H9 (cell line): ENCODE data around the gene TSPAN4. TPM values are rescaled to one million over a fixed set of nuclear protein-coding genes. Genes with fewer than 3 reads are reported as not detected.

ENCODE experiments used
- DNase-seq: peaks from one replicate; pipeline ENCODE4 v3.0.0-alpha.2; 2017
- H2AFZ ChIP-seq: one replicate; pipeline ENCODE4 v1.6.1; 2013; ENCODE audit warnings: mild to moderate bottlenecking, low read length, control low read depth, moderate library complexity
- H2AK5ac ChIP-seq: 2 replicates; pipeline ENCODE4 v1.6.1; 2013; ENCODE audit warnings: low read length, control low read depth, mixed read lengths; ENCODE audit not compliant: insufficient read length
- H2BK120ac ChIP-seq: one replicate; pipeline ENCODE4 v1.6.1; 2013; ENCODE audit warnings: low read depth, mild to moderate bottlenecking, low read length, control low read depth, inconsistent platforms; ENCODE audit not compliant: poor library complexity, severe bottlenecking
- H2BK12ac ChIP-seq: 2 replicates; pipeline ENCODE4 v1.6.1; 2013; ENCODE audit warnings: low read length, control low read depth, mixed read lengths, low read depth; ENCODE audit not compliant: insufficient read length
- H2BK15ac ChIP-seq: 2 replicates; pipeline ENCODE4 v1.6.1; 2013; ENCODE audit warnings: low read depth, low read length, control low read depth
- H2BK20ac ChIP-seq: one replicate; pipeline ENCODE4 v1.6.1; 2013; ENCODE audit warnings: low read depth, mild to moderate bottlenecking, low read length, control low read depth, inconsistent platforms; ENCODE audit not compliant: poor library complexity, severe bottlenecking
- H2BK5ac ChIP-seq: 2 replicates; pipeline ENCODE4 v1.6.1; 2013; ENCODE audit warnings: low read length, control low read depth, mixed read lengths; ENCODE audit not compliant: insufficient read length
- H3K14ac ChIP-seq: 2 replicates; pipeline ENCODE4 v1.6.1; 2013; ENCODE audit warnings: low read length, control low read depth; ENCODE audit not compliant: insufficient read depth
- H3K18ac ChIP-seq: 2 replicates; pipeline ENCODE4 v1.6.1; 2013; ENCODE audit warnings: low read depth, mild to moderate bottlenecking, mixed read lengths, low read length, control low read depth; ENCODE audit not compliant: insufficient read length
- H3K23ac ChIP-seq: 2 replicates; pipeline ENCODE4 v1.6.1; 2013; ENCODE audit warnings: low read length, control low read depth, mixed read lengths, low read depth; ENCODE audit not compliant: insufficient read length
- H3K23me2 ChIP-seq: 2 replicates; pipeline ENCODE4 v1.6.1; 2013; ENCODE audit warnings: low read depth, mild to moderate bottlenecking, mixed read lengths, low read length, control low read depth; ENCODE audit not compliant: insufficient read length, poor library complexity, severe bottlenecking
- H3K27ac ChIP-seq: 2 replicates; pipeline ENCODE4 v1.5.1; 2013; ENCODE audit warnings: low read length, control low read depth, mixed read lengths, low read depth; ENCODE audit not compliant: insufficient read length
- H3K27me3 ChIP-seq: 2 replicates; pipeline ENCODE4 v1.6.1; 2013; ENCODE audit warnings: low read length, control low read depth, inconsistent platforms; ENCODE audit not compliant: insufficient read depth
- H3K4ac ChIP-seq: 2 replicates; pipeline ENCODE4 v1.6.1; 2013; ENCODE audit warnings: low read depth, mild to moderate bottlenecking, control low read depth, inconsistent platforms, low read length, moderate library complexity
- H3K4me1 ChIP-seq: 2 replicates; pipeline ENCODE4 v1.6.1; 2013; ENCODE audit warnings: low read length, control low read depth, inconsistent platforms; ENCODE audit not compliant: insufficient read depth
- H3K4me2 ChIP-seq: 2 replicates; pipeline ENCODE4 v1.6.1; 2013; ENCODE audit warnings: low read length, control low read depth, mixed read lengths; ENCODE audit not compliant: insufficient read length, insufficient read depth
- H3K56ac ChIP-seq: 2 replicates; pipeline ENCODE4 v1.6.1; 2013; ENCODE audit warnings: low read depth, mild to moderate bottlenecking, mixed read lengths, low read length, control low read depth; ENCODE audit not compliant: insufficient read length
- H3K79me1 ChIP-seq: 2 replicates; pipeline ENCODE4 v1.6.1; 2013; ENCODE audit warnings: low read depth, mild to moderate bottlenecking, moderate library complexity, low read length, control low read depth, inconsistent platforms; ENCODE audit not compliant: insufficient read depth, poor library complexity, severe bottlenecking
- H3K79me2 ChIP-seq: 2 replicates; pipeline ENCODE4 v1.6.1; 2013; ENCODE audit warnings: low read length, control low read depth, inconsistent platforms; ENCODE audit not compliant: insufficient read depth
- H3K9ac ChIP-seq: 2 replicates; pipeline ENCODE4 v1.6.1; 2013; ENCODE audit warnings: low read length, control low read depth, mixed read lengths; ENCODE audit not compliant: insufficient read length; ENCODE audit errors: extremely low read depth
- H3K9me3 ChIP-seq: one replicate; pipeline ENCODE4 v1.6.1; 2013; ENCODE audit warnings: low read depth, low read length, inconsistent platforms; ENCODE audit not compliant: control insufficient read depth
- H3T11ph ChIP-seq: one replicate; pipeline ENCODE4 v1.6.1; 2013; ENCODE audit warnings: mild to moderate bottlenecking, low read length, control low read depth, inconsistent platforms
- H4K20me1 ChIP-seq: one replicate; pipeline ENCODE4 v1.6.1; 2013; ENCODE audit not compliant: control insufficient read depth, insufficient read length, insufficient read depth
- H4K5ac ChIP-seq: 2 replicates; pipeline ENCODE4 v1.6.1; 2013; ENCODE audit warnings: low read depth, mild to moderate bottlenecking, mixed read lengths, low read length, control low read depth; ENCODE audit not compliant: insufficient read length
- H4K8ac ChIP-seq: replicated peaks from 2 replicates; pipeline ENCODE4 v1.6.1; 2013; ENCODE audit warnings: low read length, control low read depth, mixed read lengths, low read depth; ENCODE audit not compliant: insufficient read length
- H4K91ac ChIP-seq: 2 replicates; pipeline ENCODE4 v1.6.1; 2013; ENCODE audit warnings: low read depth, mild to moderate bottlenecking, moderate library complexity, mixed read lengths, low read length, control low read depth; ENCODE audit not compliant: insufficient read length
- H3K27ac Mint-ChIP-seq, 3 experiments: 2 replicates in 2 of 3; 3 replicates in 1 of 3; pipeline ENCODE4 v1.8.0; 2020 to 2021; ENCODE audit warnings: mixed read lengths in 3 of 3, mild to moderate bottlenecking in 1 of 3, moderate library complexity in 1 of 3
- H3K27me3 Mint-ChIP-seq: 2 replicates; pipeline ENCODE4 v1.8.0; 2021; ENCODE audit warnings: low read depth, mild to moderate bottlenecking, moderate library complexity, mixed read lengths
- H3K36me3 Mint-ChIP-seq, 3 experiments: 2 replicates in 2 of 3; 3 replicates in 1 of 3; pipeline ENCODE4 v1.8.0; 2020 to 2021; ENCODE audit warnings: low read depth in 3 of 3, mixed read lengths in 3 of 3; ENCODE audit not compliant: insufficient read depth in 1 of 3
- H3K4me1 Mint-ChIP-seq, 2 experiments: 2 replicates each; pipeline ENCODE4 v1.8.0; 2020; ENCODE audit warnings: mixed read lengths in 2 of 2
- H3K4me3 Mint-ChIP-seq, 2 experiments: 2 replicates in 1 of 2; 3 replicates in 1 of 2; pipeline ENCODE4 v1.8.0; 2020 to 2021; ENCODE audit warnings: mild to moderate bottlenecking in 2 of 2, mixed read lengths in 2 of 2, moderate library complexity in 1 of 2
- H3K9me3 Mint-ChIP-seq, 2 experiments: 2 replicates in 1 of 2; 3 replicates in 1 of 2; pipeline ENCODE4 v1.8.0; 2020; ENCODE audit warnings: mild to moderate bottlenecking in 2 of 2, mixed read lengths in 2 of 2, moderate library complexity in 1 of 2
- CTCF ChIP-seq: fragments of 200-600 bp; sonication (generic); conservative IDR thresholded peaks from 3 replicates; pipeline ENCODE4 v1.8.0; 2021; ENCODE audit warnings: antibody characterized with exemption, mild to moderate bottlenecking
- WGBS: extraction: QIAGEN DNeasy Blood & Tissue Kit; methylation state at CpG from one replicate; pipeline ENCODE4 v1.1.7; 2013; ENCODE audit warnings: missing lambda C conversion rate, low lambda C conversion rate, mixed read lengths; ENCODE audit not compliant: insufficient read length; ENCODE audit errors: extremely low coverage; 5-methylcytosine and 5-hydroxymethylcytosine counted together
- total RNA-seq: library from RNA; stranded (reverse); gene quantifications from 2 replicates; pipeline ENCODE4 v1.2.1, GENCODE V29; 2021

The TSPAN4 gene
- total RNA-seq, 1 experiment from 2014 or later = 64.6 TPM

- no peak for DNase-seq
- Histone ChIP-seq H3K4me2 (no peak overlapping the region), H4K5ac (no peak overlapping the region), H3K18ac (no peak overlapping the region), H3K23ac (no peak overlapping the region), H3K9me3 (no peaks in the 10 kb centered on the region), H3K27ac (no peak overlapping the region), H3K79me2 (no peaks in the 10 kb centered on the region), H3K14ac (no peak overlapping the region), H3K4ac (no peak overlapping the region), H3K27me3 (no peaks in the 10 kb centered on the region), H3K79me1 (no peaks in the 10 kb centered on the region), H2BK15ac (no peak overlapping the region), H2BK5ac (no peak overlapping the region), H2BK120ac (no peak overlapping the region), H3K23me2 (peaks cover 11% of the 10 kb centered on the region), H2AK5ac (no peak overlapping the region), H4K8ac (no peak overlapping the region), H3K9ac (no peak overlapping the region), H2BK20ac (no peak overlapping the region), H3T11ph (no peak overlapping the region), H4K20me1 (peaks cover 2% of the 10 kb centered on the region), H2BK12ac (no peak overlapping the region), H3K4me1 (no peaks in the 10 kb centered on the region; the same call in 1 of the 2 replicates), H2AFZ (no peak overlapping the region), H3K56ac (no peak overlapping the region), H4K91ac (no peak overlapping the region)
- Mint-ChIP-seq H3K4me3 (no peak overlapping the region; a peak in 1 of 5 replicates), H3K36me3 (peaks cover 0 to 9% (median 8%) of the 10 kb centered on the region in 3 experiments; a peak in 4 of 7 replicates), H3K27ac (no peak overlapping the region), H3K4me1 (peaks cover 14 to 27% of the 10 kb centered on the region in 2 experiments), H3K27me3 (no peaks in the 10 kb centered on the region), H3K9me3 (no peaks in the 10 kb centered on the region)
- WGBS = no CpG with 5 or more reads among the region's 32 CpGs
- TF ChIP-seq CTCF = no peak
Measured at GRCh38 chr11:799641-800316, 42.9 kb upstream of the TSPAN4 start.
